NCI-H460 (cell line): Measurements from ENCODE around the gene ADIRF. TPM values are rescaled to one million over a fixed set of nuclear protein-coding genes. Genes with fewer than 3 reads are reported as not detected.
"Not testable (repeated sequence)": the region's sequence is repeated elsewhere in the genome, so short reads cannot be mapped to it uniquely, and the experiment has no call there.

Experiments
- DNase-seq: peaks from one replicate; pipeline ENCODE4 v3.0.0-alpha.2; 2016; ENCODE audit warnings: low read depth; ENCODE audit errors: extremely low read depth
- small RNA-seq, 2 experiments: library from RNA; depleted of rRNA; stranded (forward); fragments of <200 nt; gene quantifications; one replicate each; pipeline ENCODE3, GENCODE V24; 2014
- total RNA-seq: library from RNA; depleted of rRNA; stranded (reverse); fragments of >200 nt; shearing (Covaris generic); gene quantifications from 2 replicates; pipeline ENCODE4 v1.2.3, GENCODE V29; 2014; rRNA removed

ADIRF gene
- total RNA-seq, 1 experiment from 2014 or later: not detected

- DNase-seq: not testable (repeated sequence)
Observed at GRCh38 chr10:87019066-87019465, 50.8 kb downstream of the ADIRF start.

GRCh38 chr10:87019504-87019903 is 51.2 kb downstream of the ADIRF start:
- not testable (repeated sequence) for DNase-seq

GRCh38 chr10:87020056-87020455 is 51.8 kb downstream of the ADIRF start, which contains the start of gene FAM25A:
FAM25A (plus strand) TSS chr10:87020294; CDS start chr10:87020325, 31 bp downstream.
- DNase-seq: not testable (repeated sequence)

Small RNAs within 50 kb of the gene (small RNA-seq; reads per million reads assigned to genes)
- gene BMS1P3: 0 reads per million in 2 experiments
- 0 reads per million in 2 experiments for gene FAM25A

Other genes starting within 250 kb of the ADIRF start
- 28.6 and 31.6 TPM in 2 replicates for gene BMPR1A, start 211.9 kb upstream of the ADIRF start, total RNA-seq
- 0.37 and 0.40 TPM in 2 replicates for gene MMRN2, start 10.9 kb upstream of the ADIRF start, total RNA-seq
- gene SNCG, start 9.9 kb upstream of the ADIRF start, total RNA-seq: 14.6 and 18.9 TPM in 2 replicates
- not detected in 2 replicates for gene FAM25A, start 51.8 kb downstream of the ADIRF start, total RNA-seq
- gene GLUD1, start 126.4 kb downstream of the ADIRF start, total RNA-seq: 95.5 and 101 TPM in 2 replicates
- 45.2 and 49.6 TPM in 2 replicates for gene SHLD2, start 126.7 kb downstream of the ADIRF start, total RNA-seq